Stimulated activated naive CD8-positive, alpha-beta T cell treated with anti-CD3 and anti-CD28 coated beads, Interleukin-15, Interleukin-2, amounts not matched to agents 100 ng/mL and 50 ng/mL, for 24 hours (primary cell): ENCODE measurements around the gene THUMPD2.

Experiments
- H3K27ac Mint-ChIP-seq: one replicate; pipeline ENCODE4 v1.8.0; 2021; ENCODE audit warnings: mild to moderate bottlenecking, mixed read lengths
- H3K27me3 Mint-ChIP-seq: one replicate; pipeline ENCODE4 v1.8.0; 2021; ENCODE audit warnings: mixed read lengths
- H3K36me3 Mint-ChIP-seq: one replicate; pipeline ENCODE4 v1.8.0; 2021; ENCODE audit warnings: low read depth, mixed read lengths
- H3K4me1 Mint-ChIP-seq: one replicate; pipeline ENCODE4 v1.8.0; 2021; ENCODE audit warnings: low read depth, mixed read lengths
- H3K4me3 Mint-ChIP-seq: one replicate; pipeline ENCODE4 v1.8.0; 2021; ENCODE audit warnings: mild to moderate bottlenecking, mixed read lengths
- H3K9me3 Mint-ChIP-seq: one replicate; pipeline ENCODE4 v1.8.0; 2021; ENCODE audit warnings: mixed read lengths

Gene THUMPD2

GRCh38 chr2:39715822-39716221, 63.2 kb downstream of the THUMPD2 start:
- H3K4me3 Mint-ChIP-seq: no peak overlapping the region

GRCh38 chr2:39715095-39715494, 64.0 kb downstream of the THUMPD2 start:
- no peaks in the 10 kb centered on the region for H3K36me3 Mint-ChIP-seq
- H3K27ac Mint-ChIP-seq: no peak overlapping the region
- no peaks in the 10 kb centered on the region for H3K27me3 Mint-ChIP-seq
- H3K4me3 Mint-ChIP-seq: no peak overlapping the region
- H3K9me3 Mint-ChIP-seq: no peaks in the 10 kb centered on the region
- H3K4me1 Mint-ChIP-seq: no peaks in the 10 kb centered on the region

More at GRCh38 chr2:39715822-39716221, 63.2 kb downstream of the THUMPD2 start:
- Mint-ChIP-seq H3K4me1 (no peaks in the 10 kb centered on the region), H3K27ac (no peak overlapping the region), H3K27me3 (peaks cover 6% of the 10 kb centered on the region), H3K36me3 (no peaks in the 10 kb centered on the region), H3K9me3 (no peaks in the 10 kb centered on the region)

GRCh38 chr2:39712953-39713352, 66.1 kb downstream of the THUMPD2 start:
- H3K4me3 Mint-ChIP-seq: no peak overlapping the region
- no peaks in the 10 kb centered on the region for H3K4me1 Mint-ChIP-seq
- H3K27ac Mint-ChIP-seq: no peak overlapping the region
- no peaks in the 10 kb centered on the region for H3K9me3 Mint-ChIP-seq
- peaks cover 2% of the 10 kb centered on the region for H3K27me3 Mint-ChIP-seq
- no peaks in the 10 kb centered on the region for H3K36me3 Mint-ChIP-seq

- no peak overlapping the region for H3K27ac Mint-ChIP-seq
- no peaks in the 10 kb centered on the region for H3K9me3 Mint-ChIP-seq
- no peak overlapping the region for H3K4me3 Mint-ChIP-seq
- H3K4me1 Mint-ChIP-seq: no peaks in the 10 kb centered on the region
- no peaks in the 10 kb centered on the region for H3K36me3 Mint-ChIP-seq
- peaks cover 9% of the 10 kb centered on the region for H3K27me3 Mint-ChIP-seq
These were observed 68.3 kb downstream of the THUMPD2 start for GRCh38 chr2:39710807-39711206.

- peaks cover 11% of the 10 kb centered on the region for H3K27me3 Mint-ChIP-seq
- H3K9me3 Mint-ChIP-seq: no peaks in the 10 kb centered on the region
- H3K4me3 Mint-ChIP-seq: no peak overlapping the region
- H3K4me1 Mint-ChIP-seq: no peaks in the 10 kb centered on the region
- H3K36me3 Mint-ChIP-seq: no peaks in the 10 kb centered on the region
- no peak overlapping the region for H3K27ac Mint-ChIP-seq
These were observed 71.1 kb downstream of the THUMPD2 start for GRCh38 chr2:39708003-39708402.

- H3K27ac Mint-ChIP-seq: no peak overlapping the region
- no peaks in the 10 kb centered on the region for H3K36me3 Mint-ChIP-seq
- peaks cover 5% of the 10 kb centered on the region for H3K9me3 Mint-ChIP-seq
- H3K4me1 Mint-ChIP-seq: no peaks in the 10 kb centered on the region
- H3K27me3 Mint-ChIP-seq: peaks cover 11% of the 10 kb centered on the region
- no peak overlapping the region for H3K4me3 Mint-ChIP-seq
These were observed 72.1 kb downstream of the THUMPD2 start for GRCh38 chr2:39706945-39707344.

- Mint-ChIP-seq H3K9me3 (peaks cover 11% of the 10 kb centered on the region), H3K4me3 (no peak overlapping the region), H3K4me1 (no peaks in the 10 kb centered on the region), H3K27me3 (peaks cover 11% of the 10 kb centered on the region), H3K36me3 (peaks cover 4% of the 10 kb centered on the region), H3K27ac (no peak overlapping the region)
These were observed 72.7 kb downstream of the THUMPD2 start for GRCh38 chr2:39706312-39706711.

- Mint-ChIP-seq H3K9me3 (peaks cover 11% of the 10 kb centered on the region), H3K27ac (no peak overlapping the region), H3K36me3 (peaks cover 4% of the 10 kb centered on the region), H3K4me3 (no peak overlapping the region), H3K4me1 (no peaks in the 10 kb centered on the region), H3K27me3 (peaks cover 11% of the 10 kb centered on the region)
These were observed 73.4 kb downstream of the THUMPD2 start for GRCh38 chr2:39705638-39706037.

GRCh38 chr2:39704540-39704939, 74.5 kb downstream of the THUMPD2 start:
- no peaks in the 10 kb centered on the region for H3K4me1 Mint-ChIP-seq
- H3K27me3 Mint-ChIP-seq: peaks cover 15% of the 10 kb centered on the region
- H3K36me3 Mint-ChIP-seq: peaks cover 4% of the 10 kb centered on the region
- peaks cover 15% of the 10 kb centered on the region for H3K9me3 Mint-ChIP-seq
- H3K27ac Mint-ChIP-seq: no peak overlapping the region
- H3K4me3 Mint-ChIP-seq: no peak overlapping the region

- no peak overlapping the region for H3K4me3 Mint-ChIP-seq
- H3K4me1 Mint-ChIP-seq: no peaks in the 10 kb centered on the region
- H3K27me3 Mint-ChIP-seq: peaks cover 18% of the 10 kb centered on the region
- H3K9me3 Mint-ChIP-seq: peaks cover 15% of the 10 kb centered on the region
- no peak overlapping the region for H3K27ac Mint-ChIP-seq
- H3K36me3 Mint-ChIP-seq: peaks cover 4% of the 10 kb centered on the region
These were observed 75.7 kb downstream of the THUMPD2 start for GRCh38 chr2:39703181-39703872.

GRCh38 chr2:39701137-39701536, 77.9 kb downstream of the THUMPD2 start:
- H3K4me3 Mint-ChIP-seq: no peak overlapping the region
- peaks cover 10% of the 10 kb centered on the region for H3K27me3 Mint-ChIP-seq
- H3K27ac Mint-ChIP-seq: no peak overlapping the region
- no peaks in the 10 kb centered on the region for H3K4me1 Mint-ChIP-seq
- peaks cover 15% of the 10 kb centered on the region for H3K9me3 Mint-ChIP-seq
- H3K36me3 Mint-ChIP-seq: peaks cover 4% of the 10 kb centered on the region

GRCh38 chr2:39697454-39697853, 81.6 kb downstream of the THUMPD2 start:
- H3K9me3 Mint-ChIP-seq: peaks cover 15% of the 10 kb centered on the region
- H3K36me3 Mint-ChIP-seq: peaks cover 4% of the 10 kb centered on the region
- H3K27ac Mint-ChIP-seq: no peak overlapping the region
- H3K4me1 Mint-ChIP-seq: no peaks in the 10 kb centered on the region
- H3K4me3 Mint-ChIP-seq: no peak overlapping the region
- peaks cover 10% of the 10 kb centered on the region for H3K27me3 Mint-ChIP-seq

- H3K4me1 Mint-ChIP-seq: no peaks in the 10 kb centered on the region
- H3K36me3 Mint-ChIP-seq: peaks cover 4% of the 10 kb centered on the region
- H3K4me3 Mint-ChIP-seq: no peak overlapping the region
- H3K9me3 Mint-ChIP-seq: peaks cover 10% of the 10 kb centered on the region
- no peak overlapping the region for H3K27ac Mint-ChIP-seq
- peaks cover 10% of the 10 kb centered on the region for H3K27me3 Mint-ChIP-seq
These were observed 82.2 kb downstream of the THUMPD2 start for GRCh38 chr2:39696838-39697237.

GRCh38 chr2:39696101-39696553, 82.9 kb downstream of the THUMPD2 start:
- Mint-ChIP-seq H3K4me1 (no peaks in the 10 kb centered on the region), H3K27ac (no peak overlapping the region), H3K4me3 (no peak overlapping the region), H3K9me3 (peaks cover 4% of the 10 kb centered on the region), H3K36me3 (no peaks in the 10 kb centered on the region), H3K27me3 (peaks cover 10% of the 10 kb centered on the region)

GRCh38 chr2:39693245-39693644, 85.8 kb downstream of the THUMPD2 start:
- Mint-ChIP-seq H3K4me1 (no peaks in the 10 kb centered on the region), H3K4me3 (no peak overlapping the region), H3K27me3 (peaks cover 16% of the 10 kb centered on the region), H3K36me3 (no peaks in the 10 kb centered on the region), H3K27ac (no peak overlapping the region), H3K9me3 (peaks cover 4% of the 10 kb centered on the region)

GRCh38 chr2:39689876-39690275, 89.2 kb downstream of the THUMPD2 start:
- Mint-ChIP-seq H3K27ac (no peak overlapping the region), H3K36me3 (no peaks in the 10 kb centered on the region), H3K4me3 (no peak overlapping the region), H3K27me3 (peaks cover 20% of the 10 kb centered on the region), H3K4me1 (no peaks in the 10 kb centered on the region), H3K9me3 (peaks cover 4% of the 10 kb centered on the region)
